ENCODE results near the gene EYA2. TPM values are rescaled to one million over a fixed set of nuclear protein-coding genes. Genes with fewer than 3 reads are reported as not detected.
"Not testable (repeated sequence)": the region's sequence is repeated elsewhere in the genome, so short reads cannot be mapped to it uniquely, and the experiment has no call there.

The EYA2 gene
- total RNA-seq, 1 donor from 2014 or later, result 0.94 TPM

- DNase-seq, result no peak
Measured at GRCh38 chr20:47143657-47144056, 249.0 kb downstream of the EYA2 start.

DNA sequence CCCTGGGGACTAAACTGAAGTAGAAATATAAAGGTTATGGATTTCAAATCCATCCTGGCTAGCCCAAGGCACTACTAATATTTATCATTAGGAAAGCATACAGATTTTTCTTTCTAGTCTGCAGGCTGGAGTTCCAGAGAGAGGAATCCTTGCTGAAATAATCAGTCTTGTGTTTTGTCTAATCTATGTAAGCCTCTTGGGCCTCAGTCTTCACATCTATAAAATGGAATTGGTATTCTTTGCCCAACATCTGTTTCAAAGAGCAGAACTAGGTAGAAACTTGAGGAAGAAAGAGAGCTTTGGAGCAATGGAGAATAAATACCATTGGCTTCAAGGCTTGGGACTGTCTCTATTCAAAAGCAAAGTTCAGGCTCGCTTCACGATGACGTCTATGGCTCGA lies 249.8 kb downstream of the EYA2 start:
- no peak for DNase-seq

DNA sequence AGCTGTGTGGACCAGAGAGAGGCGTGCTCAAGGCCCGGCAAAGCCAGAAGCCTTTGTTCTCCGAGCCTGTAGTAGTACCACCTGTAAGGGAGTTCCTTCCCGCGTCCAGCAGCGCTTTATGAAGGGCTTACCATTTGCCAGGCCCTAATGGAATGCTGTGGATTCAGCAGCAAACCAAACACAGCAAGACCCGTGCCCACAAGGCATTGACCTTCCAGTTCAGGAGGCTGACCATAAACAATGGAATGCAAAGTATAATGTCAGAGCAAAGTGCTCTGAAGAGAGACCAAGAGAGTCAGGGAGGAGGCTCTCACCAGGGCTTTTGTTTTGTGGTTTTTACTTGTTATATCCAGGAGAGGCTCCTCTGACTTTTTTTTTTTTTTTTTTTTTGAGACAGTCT lies 252.0 kb downstream of the EYA2 start:
- DNase-seq, result no peak

DNA sequence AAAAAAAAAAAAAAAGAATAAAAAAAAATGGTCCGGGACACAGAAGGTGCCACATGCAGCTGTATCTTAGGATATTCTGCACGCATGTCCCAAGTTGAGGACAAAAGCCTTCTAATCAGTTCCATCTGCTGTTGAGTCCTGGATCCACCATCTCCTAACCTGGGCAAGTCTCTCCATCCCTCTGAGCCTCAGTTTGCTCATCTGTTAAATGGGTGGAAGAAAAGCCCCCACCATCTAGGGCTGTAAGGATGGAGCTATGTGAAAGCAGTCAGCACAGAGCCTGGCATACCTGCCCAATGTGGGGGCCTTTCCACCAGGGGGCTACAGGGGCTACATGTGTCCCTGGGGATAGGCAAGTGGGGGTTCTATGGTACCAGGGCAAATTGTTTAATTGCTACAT lies 253.4 kb downstream of the EYA2 start:
- no peak for DNase-seq

DNA sequence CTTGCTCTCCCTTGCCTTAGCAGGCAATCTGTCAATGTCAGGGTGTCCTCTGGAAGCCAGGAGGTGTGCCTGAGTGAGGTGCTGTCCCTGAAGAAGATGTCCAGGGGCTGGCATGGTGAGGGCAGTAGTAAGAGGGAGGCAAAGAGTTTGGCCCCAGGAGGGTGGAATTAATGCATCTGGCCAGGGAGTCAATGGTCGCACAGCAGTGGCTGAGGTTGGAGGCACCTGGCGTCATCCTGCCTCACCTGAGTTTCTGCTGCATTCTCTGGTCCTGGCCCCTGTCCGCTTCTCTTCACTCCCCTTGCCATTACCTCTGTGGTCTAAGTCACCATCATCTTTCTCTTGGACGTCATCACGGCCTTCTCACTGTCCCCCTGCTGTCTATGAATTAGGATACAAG lies 255.3 kb downstream of the EYA2 start:
- DNase-seq, result no peak

DNA sequence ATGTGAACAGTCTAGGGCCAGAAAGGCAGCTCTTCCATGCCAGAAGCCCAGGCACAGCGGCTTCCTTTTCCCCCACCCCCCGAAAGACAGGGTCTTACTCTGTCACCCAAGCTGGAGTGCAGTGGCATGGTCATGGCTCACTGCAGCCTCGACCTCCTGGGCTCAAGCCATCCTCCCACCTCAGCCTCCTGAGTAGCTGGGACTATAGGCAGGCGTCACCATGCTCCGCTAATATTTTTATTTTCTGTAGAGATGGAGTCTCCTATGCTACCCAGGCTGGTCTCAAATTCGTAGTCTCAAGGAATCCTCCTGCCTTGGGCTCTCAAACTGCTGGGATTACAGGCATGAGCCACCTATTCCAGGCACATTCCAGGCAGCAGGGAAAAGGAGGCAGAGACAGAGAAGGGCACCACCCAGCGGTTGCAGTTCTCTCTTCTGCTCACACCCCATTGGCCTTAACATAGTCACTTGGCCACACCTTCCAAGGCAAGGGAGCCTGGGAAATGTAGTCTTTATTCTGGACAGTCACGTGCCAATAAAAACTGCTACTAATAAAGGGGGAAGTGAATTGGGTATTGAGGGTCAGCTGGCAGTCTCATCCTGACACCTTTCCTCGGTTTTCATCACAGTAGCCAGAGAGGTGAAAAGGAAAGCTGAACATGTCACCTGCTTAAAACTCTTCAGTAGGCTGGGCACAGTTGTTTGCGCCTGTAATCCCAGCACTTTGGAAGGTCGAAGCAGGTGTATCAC lies 255.9 kb downstream of the EYA2 start:
- peak; percentile 2 for DNase-seq

- DNase-seq, result no peak
Measured at GRCh38 chr20:47152068-47152467, 257.4 kb downstream of the EYA2 start.

DNA sequence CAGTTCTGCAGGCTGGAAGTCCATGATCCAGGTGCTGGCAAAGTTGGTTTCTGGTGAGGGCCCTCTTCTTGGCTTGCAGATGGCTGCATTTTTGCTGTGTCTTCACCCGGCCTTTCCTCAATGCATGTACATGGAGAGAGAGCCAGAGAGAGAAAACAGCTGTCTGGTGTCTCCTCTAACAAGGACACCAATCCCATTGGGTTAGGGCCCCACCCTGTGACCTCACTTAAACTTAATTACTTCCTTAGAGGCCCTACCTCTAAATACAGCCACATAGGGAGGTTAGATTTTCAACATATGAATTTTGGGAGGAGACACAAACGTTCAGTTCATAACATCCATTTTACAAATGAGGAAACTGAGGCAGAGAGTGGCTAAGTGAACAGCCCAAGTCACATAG lies 259.4 kb downstream of the EYA2 start:
- no peak for DNase-seq

- DNase-seq, result no peak
Measured at GRCh38 chr20:47156301-47157137, 261.9 kb downstream of the EYA2 start.

- no peak for DNase-seq
Measured at GRCh38 chr20:47159166-47159565, 264.5 kb downstream of the EYA2 start.

- no peak for DNase-seq
Measured at GRCh38 chr20:47160240-47160639, 265.6 kb downstream of the EYA2 start.

- no peak for DNase-seq
Measured at GRCh38 chr20:47160992-47161391, 266.3 kb downstream of the EYA2 start.

DNA sequence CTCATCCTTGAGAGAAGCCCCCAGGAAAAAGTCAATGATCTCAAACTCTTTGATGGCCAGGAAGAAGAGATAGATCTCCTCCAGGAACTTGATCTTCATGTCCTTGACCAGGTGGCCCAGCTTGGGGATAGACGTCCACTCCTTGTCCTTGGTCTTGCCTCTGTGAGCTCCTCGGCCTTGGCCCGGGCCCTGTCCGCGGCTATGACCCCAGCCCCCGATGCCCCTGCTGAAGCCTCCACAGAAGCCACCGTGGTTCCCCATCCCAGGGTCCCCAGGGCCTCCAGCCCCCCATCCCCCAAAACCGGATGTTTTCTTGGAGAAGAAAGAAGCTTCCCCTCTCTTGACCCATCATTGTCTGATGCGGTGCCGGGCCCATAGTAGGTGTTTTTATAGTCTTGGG lies 266.8 kb downstream of the EYA2 start:
- DNase-seq, result no peak

- DNase-seq, result no peak
Measured at GRCh38 chr20:47164140-47164539, 269.5 kb downstream of the EYA2 start.

DNA sequence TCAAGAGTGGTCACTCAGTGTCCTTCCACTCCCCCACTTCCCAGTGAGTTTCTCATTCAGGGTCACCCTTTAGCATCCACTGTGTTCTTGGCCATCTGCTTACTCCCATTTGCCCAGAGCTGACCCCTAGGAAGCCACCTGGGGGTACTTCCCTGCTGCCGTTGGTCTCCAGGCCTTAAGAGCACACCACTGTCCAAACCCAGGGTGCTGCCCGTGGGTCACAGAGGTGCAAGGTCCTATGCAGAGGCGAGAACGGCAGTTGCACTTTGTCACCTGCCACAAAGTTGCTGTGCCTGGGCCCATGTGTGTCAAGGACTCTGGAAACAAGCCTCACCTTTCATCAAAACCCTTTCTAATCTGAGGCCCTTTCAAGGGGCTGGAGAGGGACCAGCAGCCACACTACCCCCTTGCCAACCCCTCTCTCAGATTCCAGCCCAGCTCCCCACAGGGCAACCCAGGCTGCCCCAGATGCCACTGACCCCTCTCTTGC lies 270.8 kb downstream of the EYA2 start:
- no peak for DNase-seq

DNA sequence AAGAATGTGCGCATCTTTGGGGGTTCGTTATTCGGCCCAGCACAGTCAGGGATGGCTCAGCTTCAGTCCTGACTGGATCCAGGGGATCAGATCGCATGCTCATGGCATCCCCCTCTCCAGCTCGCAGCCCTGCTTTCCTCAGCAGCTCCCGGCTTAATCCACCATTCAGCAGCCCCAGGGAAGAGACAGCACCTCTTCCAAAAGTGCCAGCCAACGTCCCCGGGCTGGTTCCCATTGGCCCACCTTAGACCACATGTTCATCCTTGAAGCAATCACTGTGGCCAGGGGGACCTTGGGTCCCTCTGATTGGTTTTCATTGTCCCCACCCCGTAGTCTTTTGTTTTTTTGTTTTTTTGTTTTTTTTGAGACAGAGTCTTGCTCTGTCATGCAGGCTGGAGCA lies 273.2 kb downstream of the EYA2 start:
- DNase-seq, result no peak

DNA sequence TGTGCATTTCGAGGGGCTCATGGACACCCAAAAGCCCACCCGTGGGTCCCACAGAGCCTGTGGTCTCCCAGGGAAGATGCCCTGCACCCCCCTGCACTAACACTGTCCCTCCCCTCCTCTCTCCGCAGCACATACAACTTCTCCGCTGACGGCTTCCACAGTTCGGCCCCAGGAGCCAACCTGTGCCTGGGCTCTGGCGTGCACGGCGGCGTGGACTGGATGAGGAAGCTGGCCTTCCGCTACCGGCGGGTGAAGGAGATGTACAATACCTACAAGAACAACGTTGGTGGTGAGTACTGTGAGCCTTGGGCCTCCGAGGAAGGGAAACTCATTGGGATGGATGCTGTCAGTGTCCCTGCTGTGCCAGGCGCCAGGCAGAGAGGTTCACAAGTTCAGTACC lies 277.9 kb downstream of the EYA2 start:
- DNase-seq, result no peak

GRCh38 chr20:47173596-47174216 lies 279.1 kb downstream of the EYA2 start:
- DNase-seq, result no peak

- no peak for DNase-seq
Measured at GRCh38 chr20:47174456-47175243, 280.0 kb downstream of the EYA2 start.

- no peak for DNase-seq
Measured at GRCh38 chr20:47175493-47175892, 280.9 kb downstream of the EYA2 start.

GRCh38 chr20:47176217-47176616 lies 281.6 kb downstream of the EYA2 start:
- DNase-seq, result not testable (repeated sequence)

DNA sequence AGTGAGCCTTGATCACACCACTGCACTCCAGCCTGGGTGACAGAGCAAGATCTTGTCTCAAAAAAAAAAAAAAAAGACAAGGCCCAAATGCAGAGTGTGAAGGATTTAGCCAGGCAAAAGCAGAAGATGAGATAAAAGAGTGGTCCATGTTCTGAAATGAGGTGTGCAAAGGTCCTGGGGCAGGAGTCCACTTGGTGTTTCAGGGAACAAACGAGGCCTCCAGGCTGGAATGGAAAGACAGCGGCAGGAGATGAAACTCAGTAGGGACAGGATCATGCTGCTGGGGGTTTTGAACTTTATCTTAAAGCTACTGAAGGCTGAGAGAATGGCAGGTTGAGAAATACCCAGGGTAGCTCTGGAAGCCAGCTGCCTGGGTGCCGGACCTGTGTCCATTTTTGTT lies 283.6 kb downstream of the EYA2 start:
- DNase-seq, result no peak
